Stimulated activated CD4-positive, alpha-beta T cell treated with anti-CD3 and anti-CD28 coated beads, TNF-alpha, amount 100 ng/mL, for 24 hours (primary cell): ENCODE results near the gene SOX14.

Experiments used
- DNase-seq, 3 experiments: peaks; one replicate each; pipeline ENCODE4 v3.0.0-alpha.2; 2020; ENCODE audit warnings: low read depth in 3 of 3

Gene SOX14

GRCh38 chr3:137764001-137764433, at the start of gene SOX14:
Gene SOX14 (plus strand): TSS chr3:137764315. CDS start chr3:137764785, 470 bp downstream.
- DNase-seq, result no peak

GRCh38 chr3:137714551-137714950, 49.6 kb upstream of the SOX14 start:
- no peak for DNase-seq

GRCh38 chr3:137724240-137724639, 39.9 kb upstream of the SOX14 start:
- DNase-seq, result no peak

- no peak for DNase-seq
Observed at GRCh38 chr3:137737208-137737607, 26.9 kb upstream of the SOX14 start.

GRCh38 chr3:137738710-137739109, 25.4 kb upstream of the SOX14 start:
- DNase-seq, result no peak

- no peak for DNase-seq
Observed at GRCh38 chr3:137743608-137744007, 20.5 kb upstream of the SOX14 start.

- DNase-seq, result no peak
Observed at GRCh38 chr3:137746808-137747207, 17.3 kb upstream of the SOX14 start.

GRCh38 chr3:137759505-137759904, 4.6 kb upstream of the SOX14 start:
- no peak for DNase-seq

GRCh38 chr3:137760341-137761098, 3.6 kb upstream of the SOX14 start:
- DNase-seq, result no peak

- DNase-seq, result no peak
Observed at GRCh38 chr3:137761099-137761562, 3.0 kb upstream of the SOX14 start.

GRCh38 chr3:137761563-137762503, 2.3 kb upstream of the SOX14 start:
- DNase-seq, result no peak

- DNase-seq, result no peak
Observed at GRCh38 chr3:137762674-137763593, 1.2 kb upstream of the SOX14 start.

- DNase-seq, result no peak
Observed at GRCh38 chr3:137763594-137763938, 549 bp upstream of the SOX14 start.

- no peak for DNase-seq
Observed at GRCh38 chr3:137764563-137765309, 621 bp downstream of the SOX14 start.

GRCh38 chr3:137765310-137766033, 1.4 kb downstream of the SOX14 start:
- no peak for DNase-seq

GRCh38 chr3:137766041-137766875, 2.1 kb downstream of the SOX14 start:
- no peak for DNase-seq

- DNase-seq, result no peak
Observed at GRCh38 chr3:137766876-137767537, 2.9 kb downstream of the SOX14 start.

- no peak for DNase-seq
Observed at GRCh38 chr3:137767538-137768360, 3.6 kb downstream of the SOX14 start.
